ENCODE results near the gene IP6K2.
A peak's percentile ranks its signal among the peaks of the same experiment; 100 is the strongest.
"Not testable (repeated sequence)": the region's sequence is repeated elsewhere in the genome, so short reads cannot be mapped to it uniquely, and the experiment has no call there.

IP6K2 gene

DNA sequence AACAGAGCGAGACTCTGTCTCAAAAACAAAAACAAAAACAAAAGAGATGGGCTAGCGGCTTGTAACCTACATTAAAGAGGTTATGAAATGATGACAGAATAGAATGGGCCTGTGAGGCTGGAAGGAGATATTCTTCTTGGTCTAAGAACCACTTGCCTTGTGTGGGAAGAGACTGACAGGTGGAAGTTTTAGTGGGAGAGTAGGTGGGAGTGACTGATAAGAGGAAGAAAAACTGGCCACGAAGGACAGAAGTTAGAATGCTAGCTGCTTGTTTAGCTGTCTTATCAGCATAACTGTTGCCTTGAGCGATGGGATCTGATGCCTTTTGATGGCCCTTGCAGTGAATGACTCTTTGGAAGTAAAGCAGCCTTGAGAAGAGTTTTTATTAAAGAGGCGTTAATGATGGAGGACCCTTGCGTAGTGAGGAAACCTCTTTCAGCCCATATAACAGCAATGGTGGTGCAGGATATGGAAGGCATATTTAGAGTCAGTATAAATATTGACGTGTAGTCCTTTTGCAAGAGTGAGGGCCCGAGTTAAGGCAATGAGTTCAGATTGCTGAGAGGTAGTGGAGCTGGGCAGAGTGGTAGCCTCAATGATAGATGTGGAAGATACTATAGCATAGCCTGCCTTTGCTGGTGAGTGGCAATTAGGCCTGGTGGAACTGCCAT is 8.3 kb upstream of the IP6K2 start:
- DNase-seq = not testable (repeated sequence)

DNA sequence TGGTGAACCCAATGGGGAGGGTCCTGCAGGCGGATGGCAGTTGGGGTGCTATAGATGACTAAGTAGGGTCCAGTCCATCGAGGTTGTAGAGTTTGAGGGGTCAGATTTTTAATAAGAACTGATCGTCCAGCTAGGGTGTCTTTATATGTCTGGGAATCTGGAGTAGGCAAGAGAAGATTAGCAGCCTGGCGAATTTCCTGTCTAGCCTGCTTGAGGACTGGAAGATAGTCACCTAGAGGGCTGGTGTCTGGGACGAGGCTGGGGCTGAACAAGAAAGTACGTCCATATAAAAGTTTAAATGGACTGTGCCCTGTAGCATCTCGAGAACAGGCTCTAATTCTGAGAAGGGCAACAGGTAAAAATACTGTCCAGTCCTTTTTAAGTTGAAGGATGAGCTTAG is 6.7 kb upstream of the IP6K2 start:
- no peak for DNase-seq

DNA sequence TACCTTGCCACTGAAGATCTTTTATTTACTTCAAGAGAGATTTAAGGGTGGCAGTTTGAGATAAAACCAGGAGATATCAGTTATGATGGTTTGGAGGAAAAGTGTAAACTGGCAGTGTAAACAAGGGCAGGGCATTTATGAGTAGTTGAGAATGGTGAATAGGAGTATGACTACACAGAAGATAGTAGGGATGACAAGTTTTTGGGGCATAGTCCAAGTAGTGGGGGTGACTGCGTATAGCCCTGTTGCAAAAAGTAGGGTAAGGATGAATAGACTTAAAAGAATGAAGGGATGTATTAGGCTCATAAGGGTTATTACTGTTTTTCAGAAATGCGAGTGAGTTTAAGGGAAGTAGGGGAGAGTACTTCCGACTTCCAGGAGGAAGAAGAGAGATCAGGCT is 6.3 kb upstream of the IP6K2 start:
- DNase-seq = not testable (repeated sequence)

GRCh38 chr3:48716508-48716981 is 476 bp downstream of the IP6K2 start:
- DNase-seq = peak; percentile 7

GRCh38 chr3:48715174-48715800 is 1.7 kb downstream of the IP6K2 start:
- DNase-seq = peak; percentile 1

DNA sequence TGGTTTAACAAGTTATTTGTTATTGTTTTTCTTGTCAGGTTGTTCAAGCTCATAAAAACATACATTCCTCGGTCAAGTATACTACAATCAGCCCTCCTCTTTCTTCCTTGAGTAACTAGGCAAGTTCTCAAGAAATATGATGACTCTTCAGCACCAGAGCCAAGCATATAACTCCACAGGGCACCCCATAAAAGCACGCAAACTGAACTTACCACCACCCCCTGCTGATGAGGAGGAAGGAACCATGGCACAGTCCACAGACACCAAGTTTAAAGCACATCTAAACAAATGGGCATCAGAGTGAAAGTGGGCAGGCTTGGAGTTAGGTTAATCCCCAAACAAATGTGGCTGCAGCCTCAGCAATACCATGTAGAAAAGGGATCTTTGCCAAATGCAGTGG is 5.3 kb downstream of the IP6K2 start:
- DNase-seq = peak; percentile 33

- no peak for DNase-seq
These were observed 8.0 kb downstream of the IP6K2 start for GRCh38 chr3:48709051-48709461.

DNA sequence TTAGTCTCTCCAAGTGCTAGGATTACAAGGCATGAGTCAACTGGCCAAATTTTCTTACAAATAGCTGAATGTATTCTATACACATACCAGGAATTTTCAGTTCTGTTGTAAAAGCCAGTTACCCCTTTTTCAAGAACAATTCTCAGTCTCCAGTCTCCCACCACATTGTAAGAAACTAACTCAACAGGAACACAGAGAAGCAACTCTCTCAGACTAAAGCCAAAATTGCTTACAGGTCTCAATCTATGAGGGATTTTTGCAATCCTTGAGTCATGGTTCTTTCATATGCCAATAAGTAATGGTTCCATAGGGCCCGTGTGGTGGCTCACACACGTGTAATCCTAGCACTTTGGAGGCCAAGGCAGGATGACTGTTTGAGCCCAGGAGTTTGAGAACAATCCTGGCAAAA is 8.5 kb downstream of the IP6K2 start:
- DNase-seq = no peak

- DNase-seq = no peak
These were observed 9.9 kb downstream of the IP6K2 start for GRCh38 chr3:48707157-48707556.

GRCh38 chr3:48702320-48702920 is 14.6 kb downstream of the IP6K2 start:
- DNase-seq = no peak

- no peak for DNase-seq
These were observed 16.2 kb downstream of the IP6K2 start for GRCh38 chr3:48700731-48701405.

- no peak for DNase-seq
These were observed 18.1 kb downstream of the IP6K2 start for GRCh38 chr3:48698891-48699290.

DNA sequence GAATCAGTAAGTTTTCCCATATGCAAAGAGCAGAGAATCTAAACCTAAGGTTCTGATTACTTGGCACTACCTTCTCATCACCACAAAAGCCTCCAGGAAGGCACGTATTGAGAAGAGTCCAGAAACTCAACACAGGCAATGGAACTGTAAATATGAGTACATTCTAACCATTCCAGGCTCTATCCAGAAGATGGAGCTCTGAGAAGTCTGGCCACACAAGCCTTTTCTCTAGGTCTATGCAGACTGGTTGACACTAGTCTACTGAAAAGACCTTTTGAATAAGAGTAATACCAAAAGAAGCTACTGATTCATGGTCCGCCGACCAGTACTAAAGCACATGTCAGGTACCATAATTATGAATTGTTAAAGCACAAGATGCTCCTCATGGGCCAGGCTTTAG is 19.1 kb downstream of the IP6K2 start:
- DNase-seq = no peak

DNA sequence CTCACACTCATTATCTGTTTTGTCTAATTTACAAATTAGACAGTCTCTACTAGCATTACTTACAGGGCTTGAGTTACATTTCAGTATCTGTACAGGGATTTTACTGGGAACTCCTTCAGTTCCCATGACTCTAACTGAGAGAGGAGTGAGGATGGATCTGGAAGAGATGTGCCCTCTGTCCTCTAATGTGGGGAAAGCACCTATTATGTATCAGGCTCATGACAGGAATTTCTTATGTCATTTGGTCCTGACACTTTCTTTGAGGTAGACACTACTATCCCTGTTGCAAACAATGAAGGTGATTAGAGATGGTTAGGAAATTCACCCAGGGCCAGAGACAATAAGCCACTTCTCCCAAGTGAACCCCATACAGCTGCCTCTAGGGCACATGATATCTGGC is 20.4 kb downstream of the IP6K2 start:
- no peak for DNase-seq

DNA sequence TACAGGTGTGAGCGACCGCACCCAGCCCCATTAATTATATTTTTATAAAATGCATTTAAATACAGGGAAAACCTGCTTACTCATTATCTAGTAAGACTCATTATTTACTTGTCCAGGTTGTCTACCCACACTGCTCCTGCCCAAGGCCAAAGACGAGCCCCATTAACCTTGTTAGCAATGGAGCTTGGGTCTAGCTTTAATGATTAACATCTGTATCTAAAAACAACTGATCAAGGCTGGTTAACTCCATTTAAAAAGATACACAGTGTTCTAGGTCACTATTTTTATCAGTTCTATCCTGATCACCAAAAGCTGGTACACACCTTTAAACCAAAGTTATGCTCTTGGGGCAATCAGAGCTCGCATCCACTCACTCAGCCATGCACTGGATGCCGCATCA is 20.9 kb downstream of the IP6K2 start:
- DNase-seq = no peak

GRCh38 chr3:48695393-48695753 is 21.6 kb downstream of the IP6K2 start:
- DNase-seq = no peak

- DNase-seq = no peak
These were observed 22.2 kb downstream of the IP6K2 start for GRCh38 chr3:48694610-48695392.

DNA sequence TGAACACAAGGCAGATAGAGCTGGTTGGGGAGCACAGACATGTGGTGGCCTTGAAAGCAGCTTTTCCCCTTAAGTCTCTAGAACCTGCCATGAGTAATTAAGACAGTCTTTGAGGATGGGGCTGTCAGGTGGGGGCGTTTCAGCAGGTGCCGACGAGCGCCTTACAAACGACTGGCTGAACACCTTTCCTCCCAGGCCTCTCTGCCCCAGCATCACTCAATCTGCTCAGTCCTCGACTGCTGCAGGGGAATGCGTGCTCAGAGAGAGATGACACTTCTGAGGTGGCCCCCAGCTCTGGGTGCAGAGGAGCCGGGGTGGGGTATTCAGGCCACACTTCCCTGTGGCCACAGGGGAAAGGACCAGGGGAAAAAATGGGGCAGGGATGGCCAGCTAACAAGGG is 23.2 kb downstream of the IP6K2 start:
- DNase-seq = no peak

GRCh38 chr3:48692551-48692950 is 24.5 kb downstream of the IP6K2 start:
- no peak for DNase-seq

GRCh38 chr3:48690846-48691458 is 26.1 kb downstream of the IP6K2 start:
- DNase-seq = no peak

DNA sequence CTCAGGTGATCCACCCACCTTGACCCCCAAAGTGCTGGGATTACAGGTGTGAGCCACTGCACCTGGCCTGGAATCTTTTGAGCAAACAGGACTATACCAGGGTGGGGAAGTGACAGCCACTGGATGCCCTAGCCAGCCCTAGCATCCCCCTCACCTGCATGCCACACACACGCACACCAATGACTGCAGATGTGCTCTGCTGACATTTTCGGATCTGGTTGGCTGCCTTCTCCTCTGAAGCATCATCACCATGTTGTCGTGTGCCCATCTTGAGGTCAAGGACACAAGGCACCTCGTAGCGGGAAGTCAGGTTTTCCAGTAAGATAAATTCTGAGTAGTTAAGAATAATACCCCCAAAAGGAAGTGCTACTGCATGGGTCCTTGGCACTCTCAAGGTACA is 27.6 kb downstream of the IP6K2 start:
- no peak for DNase-seq

- no peak for DNase-seq
These were observed 28.3 kb downstream of the IP6K2 start for GRCh38 chr3:48688737-48689075.

All from DMS79 treated with DMSO at 0.1 percent for 48 hours (cell line).